MV-4-11 (cell line): ENCODE data around the gene PARL.

Experiments
- DNase-seq: peaks from one replicate; lab custom pipeline; 2025; lab: John Stamatoyannopoulos, UW

The PARL gene

DNA sequence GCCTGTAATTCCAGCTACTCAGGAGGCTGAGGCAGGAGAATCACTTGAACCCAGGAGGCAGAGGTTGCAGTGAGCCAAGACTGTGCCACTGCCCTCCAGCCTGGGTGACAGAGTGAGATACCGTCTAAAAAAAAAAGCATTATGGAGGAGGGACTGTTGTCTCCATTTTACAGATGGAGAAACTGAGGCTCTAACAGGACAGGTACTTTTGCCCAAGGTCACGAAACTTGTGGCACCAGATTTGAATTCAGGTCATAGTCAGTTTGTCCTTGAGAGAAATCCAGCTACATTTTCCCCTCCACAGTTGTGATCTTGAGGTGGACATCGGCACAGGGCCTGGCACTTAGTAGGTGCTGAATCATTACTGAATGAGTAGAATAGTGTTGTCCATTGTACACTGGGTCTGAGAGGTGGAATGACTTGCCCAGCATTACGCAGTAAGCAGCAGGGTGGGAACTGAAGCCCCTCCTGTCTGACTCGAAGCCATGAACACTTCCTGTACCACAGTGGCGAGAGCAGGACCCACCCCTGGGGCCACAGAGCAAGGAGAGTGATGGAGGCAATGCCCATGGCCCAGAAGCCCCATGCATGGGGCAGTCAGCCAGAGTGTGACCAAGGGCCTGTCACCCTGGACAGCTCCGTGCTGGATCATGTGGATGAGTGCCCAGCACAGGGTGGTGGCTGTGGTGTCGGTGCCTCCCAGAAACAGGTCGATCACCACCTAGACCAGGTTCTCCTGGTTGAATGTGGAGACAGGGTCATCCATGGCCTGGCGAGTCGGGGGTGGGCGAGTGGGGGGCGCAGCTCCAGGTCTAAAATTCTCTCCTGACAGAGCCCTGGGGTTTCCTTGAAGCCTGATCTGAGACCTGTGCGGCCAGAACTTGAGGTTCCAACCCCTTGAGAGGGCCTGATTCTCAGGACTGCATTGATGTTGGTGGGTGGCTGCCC, 20.4 kb upstream of the PARL start:
- DNase-seq: no peak

DNA sequence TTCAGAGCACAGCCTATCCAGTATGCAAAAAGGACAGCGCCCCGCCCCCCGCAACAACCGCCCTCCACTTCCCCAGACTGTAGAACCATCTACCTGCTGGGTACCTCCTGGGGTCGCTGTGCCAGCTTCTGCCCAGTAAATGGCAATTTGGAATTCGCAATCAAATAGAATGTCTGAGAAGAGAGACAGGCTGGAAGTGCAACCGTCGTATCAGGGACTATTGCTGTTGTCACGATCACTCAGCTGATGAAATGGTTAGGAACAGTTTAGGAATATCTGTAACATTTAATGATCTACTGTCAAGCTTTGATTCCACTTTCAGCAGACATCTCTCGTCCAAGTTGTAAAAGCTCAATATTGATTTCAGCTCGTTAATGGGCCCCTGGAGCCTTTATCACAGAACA, 13.3 kb upstream of the PARL start:
- DNase-seq: no peak

DNA sequence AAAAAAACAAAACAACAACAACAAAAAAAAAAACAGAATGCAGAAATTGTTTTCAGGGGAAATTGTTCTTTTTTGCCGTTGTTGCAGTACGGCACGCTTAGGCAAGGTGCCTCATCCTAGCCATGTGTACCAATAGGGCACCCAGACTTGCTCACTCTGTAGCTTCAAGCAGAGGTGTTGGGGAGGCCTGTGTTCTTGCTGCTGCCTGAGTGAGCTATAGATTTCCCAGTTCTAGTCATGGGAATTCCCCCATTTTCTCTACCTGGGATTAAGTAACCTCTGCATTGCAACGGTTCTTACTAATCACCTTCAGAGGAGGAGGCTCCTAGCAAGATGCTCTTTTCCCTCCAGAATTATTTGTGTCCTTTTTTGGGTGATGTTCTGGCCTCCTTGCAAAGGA, 12.9 kb upstream of the PARL start:
- no peak for DNase-seq

GRCh38 chr3:183896610-183897009, 11.9 kb upstream of the PARL start:
- peak; percentile 16 for DNase-seq

DNA sequence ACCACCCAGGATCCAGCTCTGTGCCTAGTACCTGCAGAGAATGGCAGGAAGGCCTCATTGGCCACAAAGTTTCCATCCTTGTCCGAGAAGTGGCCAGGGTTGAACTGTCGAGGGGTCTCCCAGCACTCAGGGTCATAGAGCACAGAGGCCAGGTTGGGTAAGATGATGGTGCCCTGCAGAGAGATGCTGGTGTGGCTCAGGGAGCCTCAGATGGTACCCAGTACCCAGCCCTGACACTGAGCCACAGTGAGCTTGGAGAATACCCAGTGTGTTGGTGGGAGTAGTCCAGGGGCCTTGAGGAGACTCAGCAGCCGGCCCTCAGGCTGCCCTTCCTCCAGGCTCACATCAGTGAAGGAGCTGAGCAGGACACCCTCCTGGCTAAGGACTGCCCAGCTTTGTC, 11.5 kb upstream of the PARL start:
- DNase-seq: no peak

GRCh38 chr3:183895774-183896173, 11.1 kb upstream of the PARL start:
- no peak for DNase-seq

DNA sequence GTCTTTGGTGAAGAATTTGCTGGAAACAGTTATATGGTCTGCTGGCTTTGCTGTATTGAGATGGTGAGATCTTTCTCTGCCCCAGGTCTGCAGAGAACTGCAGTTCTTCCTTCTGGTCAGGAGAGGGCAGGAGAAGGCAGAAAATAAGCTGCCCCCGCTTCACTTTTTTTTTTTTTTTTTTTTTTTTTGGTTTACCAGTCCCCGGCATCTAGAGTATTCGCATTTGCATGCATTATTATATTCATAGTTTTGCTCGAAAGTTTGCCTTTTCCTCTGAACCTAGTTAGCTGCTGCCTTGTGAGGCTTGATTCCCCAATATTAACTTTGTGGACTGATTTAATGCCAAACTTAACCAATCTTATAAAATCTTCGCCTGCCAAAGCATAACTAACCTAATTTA, 10.6 kb upstream of the PARL start:
- DNase-seq: peak; percentile 53

DNA sequence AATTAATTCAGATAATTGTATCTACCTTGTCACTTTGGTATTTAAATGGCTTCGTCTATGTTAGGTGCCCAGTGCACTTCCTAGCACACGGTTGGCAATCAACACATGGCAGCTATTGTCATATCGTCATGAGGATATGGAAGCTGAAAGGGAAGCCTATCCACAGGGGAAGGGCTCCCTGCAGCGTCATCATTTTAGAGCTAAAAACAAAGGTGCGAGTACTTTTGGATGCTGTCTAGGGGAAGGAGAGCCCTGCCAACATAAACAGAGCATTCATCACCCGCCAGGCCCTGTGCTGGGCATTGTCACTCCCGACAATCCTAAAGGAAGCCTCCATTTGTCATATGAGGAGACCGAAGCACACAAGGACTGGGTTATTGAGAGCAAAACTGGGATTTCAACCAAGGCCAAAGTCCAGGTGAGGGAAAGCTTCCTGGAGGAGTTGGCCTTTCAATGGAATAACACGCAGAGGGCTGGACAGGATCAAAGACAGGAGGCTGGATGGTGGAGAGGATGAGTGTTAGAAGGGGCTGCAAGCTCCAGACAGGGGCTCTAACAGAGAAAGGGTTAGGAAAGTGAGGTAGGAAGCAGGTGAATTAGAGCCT, 8.0 kb upstream of the PARL start:
- DNase-seq: no peak

DNA sequence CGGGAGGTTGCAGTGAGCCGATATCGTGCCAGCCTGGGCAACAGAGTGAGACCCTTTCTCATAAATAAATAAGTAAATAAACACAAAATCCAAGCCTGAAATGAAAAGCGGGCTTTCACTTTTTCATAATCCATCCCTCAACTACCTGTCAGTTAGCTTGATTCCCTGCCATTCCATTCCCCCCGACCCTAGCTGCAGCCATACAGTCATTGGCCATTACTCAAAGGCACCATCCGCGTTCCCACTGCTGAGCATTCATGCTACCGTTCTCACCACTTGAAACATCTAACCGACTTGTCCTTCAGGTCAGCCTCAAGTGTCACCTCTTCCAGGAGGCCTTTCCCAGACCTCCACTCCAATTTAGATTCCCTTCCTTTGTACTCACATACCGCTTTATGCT, 1.1 kb upstream of the PARL start:
- DNase-seq: no peak

DNA sequence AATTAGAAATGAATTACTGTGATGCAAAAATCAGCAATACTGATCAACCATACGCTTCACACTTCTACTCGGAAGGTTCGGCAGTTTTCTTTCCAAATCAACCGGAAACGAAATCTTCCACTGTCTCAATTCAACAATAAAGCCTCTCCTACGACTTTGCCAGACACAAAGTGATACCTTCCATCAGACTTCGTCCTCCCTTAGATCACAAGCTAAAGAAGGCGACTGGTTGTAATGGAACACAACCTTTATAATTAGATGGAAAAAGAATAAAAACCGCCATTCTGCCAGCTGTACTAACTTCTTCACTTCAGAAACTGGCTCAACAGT, 618 bp downstream of the PARL start:
- no peak for DNase-seq

- DNase-seq: no peak
These were observed 1.2 kb downstream of the PARL start for GRCh38 chr3:183883291-183884096.

GRCh38 chr3:183880121-183880520, 4.6 kb downstream of the PARL start:
- DNase-seq: peak; percentile 82

DNA sequence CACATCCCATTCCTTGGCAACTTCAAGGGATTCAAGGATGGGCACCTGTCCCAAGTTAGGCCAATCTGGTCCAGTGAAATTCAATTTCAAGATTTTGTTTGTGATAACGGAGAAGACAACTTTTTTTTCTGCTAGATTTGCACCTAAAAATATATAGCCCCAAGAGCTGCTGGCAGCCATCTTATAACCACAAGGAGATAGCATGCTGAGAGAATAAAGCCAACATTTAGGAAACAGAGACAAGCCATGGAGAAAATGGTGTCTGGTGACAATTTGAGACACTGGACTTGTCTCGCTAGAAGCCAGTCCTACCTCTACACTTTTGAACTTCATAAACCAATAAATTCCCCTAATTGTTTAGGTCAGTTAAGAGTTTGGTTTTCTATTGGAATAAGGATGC, 5.4 kb downstream of the PARL start:
- peak; percentile 5 for DNase-seq

DNA sequence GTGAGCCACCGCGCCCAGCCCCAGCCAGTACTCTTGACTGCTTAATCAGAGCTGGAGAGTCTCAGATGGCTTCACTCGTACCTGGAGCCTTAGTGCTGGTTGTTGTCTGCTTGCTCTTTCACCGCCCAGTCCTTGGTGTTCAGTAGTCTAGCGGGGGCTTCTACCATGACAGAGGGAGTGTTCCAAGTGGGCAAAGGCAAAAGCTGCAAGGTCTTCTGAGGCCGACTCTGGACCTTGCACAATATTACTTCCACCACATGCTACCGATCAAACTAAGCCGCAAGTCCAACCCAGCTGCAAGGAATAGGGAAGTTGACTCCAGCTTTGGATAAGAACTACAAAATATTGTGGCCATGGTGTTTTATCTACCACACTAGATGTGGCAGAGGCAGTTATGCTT, 6.6 kb downstream of the PARL start:
- DNase-seq: peak; percentile 99

DNA sequence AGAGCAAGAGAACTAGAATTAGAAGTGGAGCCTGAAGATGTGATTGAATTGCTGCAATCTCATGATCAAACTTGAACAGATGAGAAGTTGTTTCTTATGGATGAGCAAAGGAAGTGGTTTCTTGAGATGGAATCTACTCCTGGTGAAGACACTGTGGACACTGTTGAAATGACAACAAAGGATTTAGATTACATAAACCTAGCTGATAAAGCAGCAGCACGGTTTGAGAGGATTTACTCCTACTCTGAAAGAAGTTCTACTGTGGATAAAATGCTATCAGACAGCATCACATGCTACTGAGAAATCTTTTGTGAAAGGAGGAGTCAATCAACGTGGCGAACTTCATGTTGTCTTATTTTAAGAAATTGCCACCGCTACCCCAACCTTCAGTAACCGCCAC, 7.5 kb downstream of the PARL start:
- peak; percentile 77 for DNase-seq

DNA sequence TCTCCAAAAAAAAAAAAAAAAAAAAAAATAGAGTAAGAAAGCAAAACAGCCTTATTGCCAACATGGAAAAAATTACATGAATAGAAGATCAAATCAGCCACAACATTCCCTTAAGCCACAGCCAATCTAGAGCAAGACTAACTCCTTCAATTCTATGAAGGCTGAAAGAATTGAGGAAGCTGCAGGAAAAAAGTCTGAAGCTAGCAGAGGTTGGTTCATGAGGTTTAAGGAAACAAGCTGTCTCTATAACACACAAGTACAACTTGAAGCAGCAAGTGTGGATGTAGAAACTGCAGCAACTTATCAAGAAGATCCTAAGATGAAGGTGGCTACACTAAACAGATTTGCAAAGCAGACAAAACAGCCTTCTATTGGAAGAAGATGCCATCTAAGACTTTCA, 9.3 kb downstream of the PARL start:
- DNase-seq: peak; percentile 76

- no peak for DNase-seq
These were observed 10.8 kb downstream of the PARL start for GRCh38 chr3:183873914-183874313.

DNA sequence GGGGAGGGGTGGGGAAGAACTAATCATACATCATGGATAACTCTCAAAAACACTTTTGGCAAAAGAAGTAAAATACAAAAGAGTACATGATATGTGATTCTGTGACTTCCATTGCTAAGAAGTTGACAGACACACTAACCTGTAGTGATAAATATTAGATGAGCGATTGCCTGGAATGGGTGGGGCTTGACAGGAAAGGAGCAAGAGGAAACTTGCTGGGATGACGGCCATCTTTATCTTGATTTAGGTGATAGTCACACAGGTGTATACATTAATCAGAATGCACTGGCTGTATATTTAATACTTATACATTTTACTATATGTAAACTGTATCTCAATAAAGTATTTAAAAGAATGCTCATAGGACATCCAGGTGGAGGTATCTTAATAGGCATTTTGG, 13.1 kb downstream of the PARL start:
- DNase-seq: no peak

DNA sequence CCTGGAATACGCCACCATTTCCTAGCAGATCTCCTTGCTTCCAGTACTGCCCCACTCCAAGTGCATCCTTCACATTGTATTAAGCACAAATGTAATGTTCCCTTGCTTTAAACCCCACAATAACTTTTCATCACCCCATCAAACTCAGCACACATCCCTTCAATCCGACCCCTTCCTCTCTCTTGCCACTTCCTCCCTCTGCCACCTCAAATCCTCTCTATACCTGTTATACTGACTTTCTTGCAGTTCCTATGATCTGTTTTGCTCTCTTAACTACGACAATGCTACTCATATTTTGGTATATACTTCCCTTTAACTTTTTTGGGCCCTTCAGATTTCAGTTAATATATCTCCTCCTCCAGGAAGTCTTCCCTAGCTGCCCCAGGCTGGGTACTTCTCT, 14.1 kb downstream of the PARL start:
- DNase-seq: no peak

GRCh38 chr3:183868796-183869195, 15.9 kb downstream of the PARL start:
- DNase-seq: peak; percentile 82

DNA sequence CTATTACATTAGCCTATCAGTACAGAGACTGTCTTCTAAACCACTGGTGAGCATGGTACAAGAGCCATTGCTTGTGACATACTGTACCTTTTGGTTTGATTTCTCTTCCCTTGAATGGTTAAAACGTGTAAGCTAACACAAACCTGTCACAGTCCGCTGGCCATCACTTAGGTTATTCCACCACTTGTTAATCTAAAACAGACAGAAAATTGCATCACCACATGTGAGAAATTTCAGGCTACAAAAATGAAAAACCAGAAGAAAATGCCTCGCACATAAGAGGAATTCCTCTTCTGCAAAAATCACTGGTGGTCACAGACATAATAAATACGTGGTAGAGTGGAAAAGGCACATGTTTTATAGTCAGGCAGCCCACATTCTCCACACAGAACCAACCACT, 22.1 kb downstream of the PARL start:
- DNase-seq: no peak

GRCh38 chr3:183857863-183858262, 26.8 kb downstream of the PARL start:
- DNase-seq: no peak
